Endodermal cell (in vitro differentiated cells): ENCODE results near the gene ATG16L1. TPM values are rescaled to one million over a fixed set of nuclear protein-coding genes. Genes with fewer than 3 reads are reported as not detected.

Source experiments
- DNase-seq: peaks from one replicate; pipeline ENCODE4 v3.0.0-alpha.2; 2017
- H3K27ac ChIP-seq: 2 replicates; pipeline ENCODE4 v1.5.1; 2013; ENCODE audit warnings: mild to moderate bottlenecking, low read depth, low read length, moderate library complexity
- H3K27me3 ChIP-seq: 2 replicates; pipeline ENCODE4 v1.6.1; 2013; ENCODE audit warnings: mild to moderate bottlenecking, low read length, moderate library complexity; ENCODE audit not compliant: insufficient read depth, control insufficient read depth, poor library complexity, severe bottlenecking
- H3K36me3 ChIP-seq: 2 replicates; pipeline ENCODE4 v1.7.0; 2013; ENCODE audit warnings: mild to moderate bottlenecking, low read length, moderate library complexity; ENCODE audit not compliant: control insufficient read depth, insufficient read depth
- H3K4me1 ChIP-seq: one replicate; pipeline ENCODE4 v1.7.0; 2013; ENCODE audit warnings: low read length; ENCODE audit not compliant: control insufficient read depth, insufficient read depth
- H3K4me3 ChIP-seq: 2 replicates; pipeline ENCODE4 v1.5.1; 2013; ENCODE audit warnings: mild to moderate bottlenecking, low read length, moderate library complexity
- H3K9ac ChIP-seq: 2 replicates; pipeline ENCODE4 v1.6.1; 2013; ENCODE audit warnings: mild to moderate bottlenecking, low read length, moderate library complexity; ENCODE audit not compliant: poor library complexity, severe bottlenecking; ENCODE audit errors: extremely low read depth
- H3K9me3 ChIP-seq: 2 replicates; pipeline ENCODE4 v1.6.1; 2013; ENCODE audit warnings: mild to moderate bottlenecking, low read length, moderate library complexity; ENCODE audit not compliant: control insufficient read depth
- H3K27ac Mint-ChIP-seq: 2 replicates; pipeline ENCODE4 v1.8.0; 2020; ENCODE audit warnings: mixed read lengths
- H3K27me3 Mint-ChIP-seq: 2 replicates; pipeline ENCODE4 v1.8.0; 2021; ENCODE audit warnings: mild to moderate bottlenecking, mixed read lengths; ENCODE audit not compliant: insufficient read depth
- H3K36me3 Mint-ChIP-seq: 2 replicates; pipeline ENCODE4 v1.8.0; 2020; ENCODE audit warnings: low read depth, mixed read lengths
- H3K4me1 Mint-ChIP-seq: 2 replicates; pipeline ENCODE4 v1.8.0; 2020; ENCODE audit warnings: mixed read lengths
- H3K4me3 Mint-ChIP-seq: 2 replicates; pipeline ENCODE4 v1.8.0; 2020; ENCODE audit warnings: mild to moderate bottlenecking, moderate library complexity, mixed read lengths
- H3K9me3 Mint-ChIP-seq: 2 replicates; pipeline ENCODE4 v1.8.0; 2020; ENCODE audit warnings: mild to moderate bottlenecking, mixed read lengths
- CTCF ChIP-seq: fragments of 200-600 bp; sonication (generic); conservative IDR thresholded peaks from 2 replicates; pipeline ENCODE4 v1.5.0; 2021; ENCODE audit warnings: antibody characterized with exemption, mild to moderate bottlenecking
- WGBS, 2 experiments: methylation state at CpG; one replicate each; pipeline versions ENCODE4 v1.1.5 to v1.1.7; 2013; ENCODE audit warnings: missing lambda C conversion rate in 2 of 2, mixed read lengths in 1 of 2; ENCODE audit not compliant: insufficient coverage in 1 of 2, insufficient read length in 1 of 2; 5-methylcytosine and 5-hydroxymethylcytosine counted together
- total RNA-seq, 2 donors: library from RNA; stranded (reverse); fragmentation: NEBNext Ultra II Directional in 1 of 2; extraction: Animal tissue kit (Norgen Biotek cat#: 25700) in 1 of 2; gene quantifications; 2 replicates in 1 of 2; 3 replicates in 1 of 2; pipeline ENCODE4 v1.2.1, GENCODE V29; 2021

Gene ATG16L1
- total RNA-seq, 2 donors from 2014 or later, result 29.6 to 31.6 TPM

- Histone ChIP-seq H3K36me3 (peaks cover 90% of the 10 kb centered on the region), H3K4me1 (no peaks in the 10 kb centered on the region), H3K27ac (no peak overlapping the region), H3K4me3 (no peak overlapping the region), H3K27me3 (no peaks in the 10 kb centered on the region), H3K9ac (no peak overlapping the region), H3K9me3 (no peaks in the 10 kb centered on the region)
- H3K4me1 Mint-ChIP-seq, result peaks cover 13% of the 10 kb centered on the region
- no peak overlapping the region for H3K27ac Mint-ChIP-seq
- H3K27me3 Mint-ChIP-seq, result no peaks in the 10 kb centered on the region
- peaks cover 88% of the 10 kb centered on the region for H3K36me3 Mint-ChIP-seq
- WGBS, 2 experiments, result 95 to 100% methylated on average over 6 of the region's 6 CpGs
- no peak for TF ChIP-seq CTCF
- DNase-seq, result no peak
- no peak overlapping the region for H3K4me3 Mint-ChIP-seq
- H3K9me3 Mint-ChIP-seq, result no peaks in the 10 kb centered on the region
These were observed 11.6 kb downstream of the ATG16L1 start for GRCh38 chr2:233263045-233263570.

GRCh38 chr2:233264667-233265066 lies 13.2 kb downstream of the ATG16L1 start:
- H3K4me3 ChIP-seq, result no peak overlapping the region
- no peak overlapping the region for H3K4me3 Mint-ChIP-seq
- no peaks in the 10 kb centered on the region for H3K4me1 ChIP-seq
- H3K36me3 ChIP-seq, result peaks cover 95% of the 10 kb centered on the region
- 86 to 92% methylated on average over 6 to 8 of the region's 8 CpGs for WGBS, 2 experiments
- no peak for DNase-seq
- H3K9ac ChIP-seq, result no peak overlapping the region
- no peak overlapping the region for H3K27ac ChIP-seq
- H3K27me3 Mint-ChIP-seq, result no peaks in the 10 kb centered on the region
- H3K4me1 Mint-ChIP-seq, result peaks cover 11% of the 10 kb centered on the region
- no peaks in the 10 kb centered on the region for H3K27me3 ChIP-seq
- H3K9me3 ChIP-seq, result no peaks in the 10 kb centered on the region
- H3K27ac Mint-ChIP-seq, result peak overlapping the region; percentile 14
- H3K9me3 Mint-ChIP-seq, result no peaks in the 10 kb centered on the region
- H3K36me3 Mint-ChIP-seq, result peaks cover 88% of the 10 kb centered on the region
- no peak for TF ChIP-seq CTCF

- Histone ChIP-seq H3K4me3 (no peak overlapping the region), H3K27ac (no peak overlapping the region), H3K9ac (no peak overlapping the region), H3K27me3 (no peaks in the 10 kb centered on the region), H3K9me3 (no peaks in the 10 kb centered on the region), H3K4me1 (no peaks in the 10 kb centered on the region), H3K36me3 (peaks cover 96% of the 10 kb centered on the region)
- Mint-ChIP-seq H3K27me3 (no peaks in the 10 kb centered on the region), H3K4me3 (no peak overlapping the region), H3K27ac (no peak overlapping the region), H3K4me1 (peaks cover 6% of the 10 kb centered on the region), H3K36me3 (peaks cover 88% of the 10 kb centered on the region), H3K9me3 (no peaks in the 10 kb centered on the region)
- TF ChIP-seq CTCF, result no peak
- no peak for DNase-seq
- WGBS, 2 experiments, result 91 to 96% methylated on average over 9 to 10 of the region's 10 CpGs
These were observed 14.5 kb downstream of the ATG16L1 start for GRCh38 chr2:233265899-233266431.
